Endothelial cell of umbilical vein (primary cell): ENCODE data around the gene PFKL. TPM values are rescaled to one million over a fixed set of nuclear protein-coding genes. Genes with fewer than 3 reads are reported as not detected.

Experiments used
- BruUV-seq: library from RNA; stranded (reverse); fragments of 400-500 nt; replicated peaks from 2 replicates; lab custom pipeline; 2021; lab: Mats Ljungman, UMichigan
- CTCF ChIA-PET: fragments of 300-600, 350-600 bp; sonication (Branson Sonifier 250); formaldehyde crosslinking; loops from one replicate; lab custom pipeline; 2021; ENCODE audit warnings: antibody characterized with exemption, inconsistent platforms; lab: Charles Lee
- POLR2A ChIA-PET: fragments of 300-600, 350-600 bp; sonication (Branson Sonifier 250); formaldehyde crosslinking; loops from one replicate; lab custom pipeline; 2021; ENCODE audit warnings: antibody characterized with exemption, inconsistent platforms; lab: Charles Lee
- DNase-seq: peaks from one replicate; pipeline ENCODE4 v3.0.0-alpha.2; 2011; ENCODE audit warnings: low read depth, low spot score
- FAIRE-seq: peaks from 2 replicates; lab custom pipeline; 2011; peaks lifted over from hg19 to GRCh38; lab: Jason Lieb, UNC
- H2AFZ ChIP-seq: 2 replicates; pipeline ENCODE4 v1.6.0; 2012; ENCODE audit warnings: low read depth, low read length, control low read depth, inconsistent platforms
- H3K27ac ChIP-seq: 2 replicates; pipeline ENCODE4 v1.5.1; 2011; ENCODE audit warnings: low read depth, mild to moderate bottlenecking, control low read depth, low read length, moderate library complexity; ENCODE audit not compliant: insufficient read depth
- H3K27me3 ChIP-seq, 2 experiments: 2 replicates each; pipeline versions ENCODE4 v1.6.0 to v1.6.1; 2011; ENCODE audit warnings: low read length in 2 of 2, mixed read lengths in 1 of 2; ENCODE audit not compliant: control insufficient read depth in 2 of 2, insufficient read depth in 2 of 2
- H3K36me3 ChIP-seq, 2 experiments: 2 replicates in 1 of 2; 3 replicates in 1 of 2; pipeline ENCODE4 v1.5.1; 2011; ENCODE audit warnings: low read length in 2 of 2, mild to moderate bottlenecking in 1 of 2, moderate library complexity in 1 of 2; ENCODE audit not compliant: control insufficient read depth in 2 of 2, insufficient read depth in 2 of 2; ENCODE audit errors: extremely low read depth in 1 of 2
- H3K4me1 ChIP-seq: 3 replicates; pipeline ENCODE4 v1.5.1; 2011; ENCODE audit warnings: mild to moderate bottlenecking, low read length; ENCODE audit not compliant: control insufficient read depth, insufficient read depth; ENCODE audit errors: extremely low read depth
- H3K4me2 ChIP-seq: 2 replicates; pipeline ENCODE4 v1.6.1; 2011; ENCODE audit warnings: low read length, control low read depth, mixed read lengths; ENCODE audit not compliant: insufficient read depth
- H3K4me3 ChIP-seq, 3 experiments: fragments of 200-600 bp in 1 of 3; sonication (generic), shearing (Covaris generic) in 1 of 3; replicated peaks in 1 of 3; 2 replicates each; pipeline ENCODE4 v1.5.1; 2011 to 2016; ENCODE audit warnings: control low read depth in 3 of 3, low read length in 3 of 3, mild to moderate bottlenecking in 2 of 3, inconsistent platforms in 1 of 3, low read depth in 1 of 3, moderate library complexity in 1 of 3; ENCODE audit not compliant: insufficient read depth in 1 of 3
- H3K79me2 ChIP-seq: 2 replicates; pipeline ENCODE4 v1.6.0; 2012; ENCODE audit warnings: low read length, inconsistent platforms; ENCODE audit not compliant: control insufficient read depth, insufficient read depth
- H3K9ac ChIP-seq: replicated peaks from 2 replicates; pipeline ENCODE3; 2011; ENCODE audit warnings: low read length, control low read depth; ENCODE audit not compliant: insufficient read depth; ENCODE audit errors: extremely low read depth
- H3K9me1 ChIP-seq: replicated peaks from 3 replicates; pipeline ENCODE4 v1.6.0; 2011; ENCODE audit warnings: mild to moderate bottlenecking, low read length; ENCODE audit not compliant: control insufficient read depth, insufficient read depth; ENCODE audit errors: extremely low read depth
- H3K9me3 ChIP-seq: replicated peaks from 2 replicates; pipeline ENCODE4 v1.5.1; 2012; ENCODE audit warnings: low read length, inconsistent platforms; ENCODE audit not compliant: control insufficient read depth, insufficient read depth
- H4K20me1 ChIP-seq: replicated peaks from 2 replicates; pipeline ENCODE3; 2011; ENCODE audit warnings: mild to moderate bottlenecking, low read length; ENCODE audit not compliant: control insufficient read depth, insufficient read depth; ENCODE audit errors: extremely low read depth
- CTCF ChIP-seq, 2 donors: IDR thresholded peaks; 1 replicate in 1 of 2; 2 replicates in 1 of 2; pipeline ENCODE4 v1.5.1; 2011; ENCODE audit warnings: low read length in 2 of 2, mild to moderate bottlenecking in 2 of 2, moderate library complexity in 2 of 2, control low read depth in 1 of 2, inconsistent platforms in 1 of 2, low read depth in 1 of 2; ENCODE audit not compliant: insufficient read depth in 1 of 2; ENCODE audit errors: extremely low read depth in 1 of 2
- EZH2 ChIP-seq: IDR thresholded peaks from 2 replicates; pipeline ENCODE4 v1.6.1; 2012; ENCODE audit warnings: borderline replicate concordance, low read depth, mild to moderate bottlenecking, moderate library complexity, low read length, inconsistent platforms; ENCODE audit not compliant: severe bottlenecking
- FOS ChIP-seq: IDR thresholded peaks from 2 replicates; pipeline ENCODE4 v1.6.1; 2011; ENCODE audit warnings: mild to moderate bottlenecking, low read length, moderate library complexity, borderline replicate concordance; ENCODE audit not compliant: insufficient read depth
- GATA2 ChIP-seq: IDR thresholded peaks from 2 replicates; pipeline ENCODE4 v1.7.0; 2011; ENCODE audit warnings: low read depth, mild to moderate bottlenecking, moderate library complexity, mixed read lengths, low read length; ENCODE audit not compliant: insufficient read length, insufficient read depth
- JUN ChIP-seq: IDR thresholded peaks from 2 replicates; pipeline ENCODE4 v1.6.1; 2011; ENCODE audit warnings: borderline replicate concordance, low read depth; ENCODE audit not compliant: insufficient read length, insufficient read depth
- MYC ChIP-seq: IDR thresholded peaks from one replicate; pipeline ENCODE4 v1.6.1; 2011; ENCODE audit warnings: mild to moderate bottlenecking, low read depth, low read length
- POLR2A ChIP-seq: IDR thresholded peaks from 2 replicates; pipeline ENCODE4 v1.6.1; 2012; ENCODE audit warnings: low read depth, mild to moderate bottlenecking, control low read depth, low read length
- POLR2AphosphoS5 ChIP-seq: IDR thresholded peaks from 2 replicates; pipeline ENCODE4 v1.6.1; 2012; ENCODE audit warnings: low read depth, mild to moderate bottlenecking, control low read depth, low read length, moderate library complexity; ENCODE audit not compliant: insufficient read depth
- dilution Hi-C: fragments of 300-500 bp; cut with MboI; formaldehyde crosslinking; loops from one replicate; pipeline ENCODE4 v1.15.0; 2019; ENCODE audit warnings: low sequenced_read_pairs; ENCODE audit not compliant: extremely low pct_ligation_motif_present
- intact Hi-C: fragments of 100-400 bp; cut with micrococcal nuclease; formaldehyde crosslinking; loops from one replicate; pipeline ENCODE4 v1.10.0; 2022
- polyA plus RNA-seq, 4 experiments: library from polyadenylated mRNA; depleted of rRNA in 3 of 4; stranded (reverse) in 3 of 4; unstranded in 1 of 4; fragments of >200 nt; gene quantifications; 2 replicates each; pipeline versions ENCODE4 v1.2.1 to v1.2.3, GENCODE V29; 2011 to 2012; ENCODE audit warnings: missing spikeins in 1 of 4
- total RNA-seq: library from RNA; stranded (reverse); gene quantifications from 2 replicates; pipeline ENCODE4 v1.2.3, GENCODE V29; 2021
- TF ChIP-seq, protein P1 (sequence below): IDR thresholded peaks from 2 replicates; pipeline ENCODE4 v1.6.1; 2011; ENCODE audit not compliant: insufficient read depth, insufficient read length

Gene PFKL
- total and polyA plus RNA-seq, 2 donors (not counting 3 experiments of a cell fraction or from before 2014, with no cell fraction given): 137 to 154 TPM

DNA sequence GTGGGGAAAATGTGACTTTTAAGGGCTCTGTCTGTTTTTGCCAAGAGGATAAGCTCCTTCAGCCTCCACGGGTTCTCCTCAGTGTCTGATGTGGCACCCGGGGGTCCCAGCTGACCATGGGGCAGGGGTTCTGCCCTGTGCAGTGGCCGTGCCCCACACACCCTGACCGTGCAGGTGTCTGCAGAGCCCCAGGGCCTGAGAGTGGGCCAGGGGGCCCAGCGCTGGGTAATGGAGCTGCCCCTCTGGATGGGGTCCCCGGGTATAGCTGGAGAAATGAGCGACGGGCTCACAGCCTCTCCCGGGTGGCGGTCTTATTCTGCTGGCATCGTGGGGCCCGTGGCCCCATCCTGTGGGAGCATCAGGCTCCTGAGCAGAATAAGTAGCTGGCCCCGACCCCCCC lies 2.9 kb upstream of the PFKL start:
- intact Hi-C loops: no loop called here
- ChIA-PET CTCF (interaction anchor here (0.8 to 1.5 kb wide), 8 partner anchors 10 to 213 kb away, joined by 3 to 11 read pairs (median 6); no protein-coding TSS in a partner anchor), POLR2A (no interaction called here)
- FAIRE-seq (no peak), DNase-seq (no peak)
- Histone ChIP-seq H3K27ac (no peak overlapping the region), H3K9me3 (no peaks in the 10 kb centered on the region), H3K79me2 (peaks cover 15% of the 10 kb centered on the region), H2AFZ (no peak overlapping the region), H3K27me3 (no peaks in the 10 kb centered on the region), H3K9me1 (no peaks in the 10 kb centered on the region), H3K4me2 (no peak overlapping the region), H3K36me3 (no peaks in the 10 kb centered on the region), H3K4me1 (peaks cover 12% of the 10 kb centered on the region), H3K9ac (no peak overlapping the region), H4K20me1 (no peaks in the 10 kb centered on the region), H3K4me3 (no peak overlapping the region)
- TF ChIP-seq FOS: no peak
- no peak for TF ChIP-seq POLR2A
- TF ChIP-seq, protein P1, sequence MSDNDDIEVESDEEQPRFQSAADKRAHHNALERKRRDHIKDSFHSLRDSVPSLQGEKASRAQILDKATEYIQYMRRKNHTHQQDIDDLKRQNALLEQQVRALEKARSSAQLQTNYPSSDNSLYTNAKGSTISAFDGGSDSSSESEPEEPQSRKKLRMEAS: no peak
- TF ChIP-seq POLR2AphosphoS5: no peak
- no peak for TF ChIP-seq EZH2
- TF ChIP-seq GATA2: no peak
- no peak for TF ChIP-seq CTCF (IDR thresholded peaks at IDR 0.05; ENCODE audit: extremely low read depth in 1 of 2, insufficient read depth in 1 of 2, low read depth in 1 of 2, low read length in 2 of 2)
- TF ChIP-seq JUN: no peak
- no peak for TF ChIP-seq MYC
- dilution Hi-C loops: no loop called here
- no TSS peak for BruUV-seq
